ENCODE data around the gene COL4A2.

COL4A2 gene

GRCh38 chr13:110341445-110342244, 34.6 kb downstream of the COL4A2 start:
- DNase-seq, result no peak

GRCh38 chr13:110342474-110342873, 35.4 kb downstream of the COL4A2 start:
- DNase-seq, result no peak

- no peak for DNase-seq
Measured at GRCh38 chr13:110343241-110343865, 36.3 kb downstream of the COL4A2 start.

- DNase-seq, result no peak
Measured at GRCh38 chr13:110344320-110344719, 37.2 kb downstream of the COL4A2 start.

GRCh38 chr13:110345266-110345665, 38.2 kb downstream of the COL4A2 start:
- DNase-seq, result no peak

- DNase-seq, result no peak
Measured at GRCh38 chr13:110345701-110346100, 38.6 kb downstream of the COL4A2 start.

- DNase-seq, result no peak
Measured at GRCh38 chr13:110346661-110347067, 39.6 kb downstream of the COL4A2 start.

- DNase-seq, result no peak
Measured at GRCh38 chr13:110347088-110347487, 40.0 kb downstream of the COL4A2 start.

- DNase-seq, result no peak
Measured at GRCh38 chr13:110347535-110348308, 40.6 kb downstream of the COL4A2 start.

- no peak for DNase-seq
Measured at GRCh38 chr13:110348309-110349105, 41.4 kb downstream of the COL4A2 start.

GRCh38 chr13:110349239-110349638, 42.2 kb downstream of the COL4A2 start:
- no peak for DNase-seq

GRCh38 chr13:110350049-110350448, 43.0 kb downstream of the COL4A2 start:
- no peak for DNase-seq

- no peak for DNase-seq
Measured at GRCh38 chr13:110350509-110350908, 43.4 kb downstream of the COL4A2 start.

- no peak for DNase-seq
Measured at GRCh38 chr13:110351636-110352420, 44.7 kb downstream of the COL4A2 start.

GRCh38 chr13:110352735-110353134, 45.7 kb downstream of the COL4A2 start:
- DNase-seq, result no peak

- no peak for DNase-seq
Measured at GRCh38 chr13:110353339-110353977, 46.4 kb downstream of the COL4A2 start.

GRCh38 chr13:110354123-110354627, 47.1 kb downstream of the COL4A2 start:
- no peak for DNase-seq

GRCh38 chr13:110354715-110355473, 47.8 kb downstream of the COL4A2 start:
- DNase-seq, result no peak

- no peak for DNase-seq
Measured at GRCh38 chr13:110356362-110356761, 49.3 kb downstream of the COL4A2 start.

- DNase-seq, result no peak
Measured at GRCh38 chr13:110358381-110358780, 51.3 kb downstream of the COL4A2 start.

All from activated CD4-positive, alpha-beta T cell treated with anti-CD3 and anti-CD28 coated beads for 1 hour (primary cell).